GM12878 (cell line): ENCODE measurements around the gene HSD11B1L.

Experiments used
- BCL3 ChIP-seq: IDR thresholded peaks from 2 replicates; pipeline ENCODE4 v1.6.1; 2011; ENCODE audit warnings: borderline replicate concordance, low read depth, mild to moderate bottlenecking, moderate library complexity, low read length; ENCODE audit not compliant: insufficient read depth, poor library complexity, severe bottlenecking
- CREB1 ChIP-seq: IDR thresholded peaks from 2 replicates; pipeline ENCODE4 v1.6.1; 2012; ENCODE audit warnings: low read depth, mild to moderate bottlenecking, inconsistent platforms
- CTCF ChIP-seq, 3 experiments: IDR thresholded peaks in 2 of 3; conservative IDR thresholded peaks in 1 of 3; 2 replicates each; pipeline ENCODE4 v1.5.1; 2011; ENCODE audit warnings: low read depth in 3 of 3, low read length in 3 of 3, mild to moderate bottlenecking in 3 of 3, control low read depth in 2 of 3, moderate library complexity in 2 of 3, inconsistent platforms in 1 of 3, mixed read lengths in 1 of 3; ENCODE audit not compliant: control insufficient read depth in 2 of 3, insufficient read depth in 1 of 3; ENCODE audit errors: extremely low read depth in 1 of 3

- no peak for TF ChIP-seq CTCF (IDR thresholded peaks at IDR 0.05 in 2 of 3, conservative IDR thresholded peaks at IDR 0.05 in 1 of 3; ENCODE audit: control insufficient read depth in 2 of 3, extremely low read depth in 1 of 3, insufficient read depth in 1 of 3, low read depth in 3 of 3, low read length in 3 of 3)
- no peak for TF ChIP-seq BCL3
- no peak for TF ChIP-seq CREB1
Measured at GRCh38 chr19:5703819-5704818, 23.3 kb downstream of the HSD11B1L start.
